Endodermal cell (in vitro differentiated cells): Measurements from ENCODE around the gene CYBRD1. TPM values are rescaled to one million over a fixed set of nuclear protein-coding genes. Genes with fewer than 3 reads are reported as not detected.
A peak's percentile ranks its signal among the peaks of the same experiment; 100 is the strongest.

Source experiments
- DNase-seq: peaks from one replicate; pipeline ENCODE4 v3.0.0-alpha.2; 2017
- H3K27ac ChIP-seq: 2 replicates; pipeline ENCODE4 v1.5.1; 2013; ENCODE audit warnings: mild to moderate bottlenecking, low read depth, low read length, moderate library complexity
- H3K27me3 ChIP-seq: 2 replicates; pipeline ENCODE4 v1.6.1; 2013; ENCODE audit warnings: mild to moderate bottlenecking, low read length, moderate library complexity; ENCODE audit not compliant: insufficient read depth, control insufficient read depth, poor library complexity, severe bottlenecking
- H3K36me3 ChIP-seq: 2 replicates; pipeline ENCODE4 v1.7.0; 2013; ENCODE audit warnings: mild to moderate bottlenecking, low read length, moderate library complexity; ENCODE audit not compliant: control insufficient read depth, insufficient read depth
- H3K4me1 ChIP-seq: one replicate; pipeline ENCODE4 v1.7.0; 2013; ENCODE audit warnings: low read length; ENCODE audit not compliant: control insufficient read depth, insufficient read depth
- H3K4me3 ChIP-seq: 2 replicates; pipeline ENCODE4 v1.5.1; 2013; ENCODE audit warnings: mild to moderate bottlenecking, low read length, moderate library complexity
- H3K9ac ChIP-seq: 2 replicates; pipeline ENCODE4 v1.6.1; 2013; ENCODE audit warnings: mild to moderate bottlenecking, low read length, moderate library complexity; ENCODE audit not compliant: poor library complexity, severe bottlenecking; ENCODE audit errors: extremely low read depth
- H3K9me3 ChIP-seq: 2 replicates; pipeline ENCODE4 v1.6.1; 2013; ENCODE audit warnings: mild to moderate bottlenecking, low read length, moderate library complexity; ENCODE audit not compliant: control insufficient read depth
- H3K27ac Mint-ChIP-seq: 2 replicates; pipeline ENCODE4 v1.8.0; 2020; ENCODE audit warnings: mixed read lengths
- H3K27me3 Mint-ChIP-seq: 2 replicates; pipeline ENCODE4 v1.8.0; 2021; ENCODE audit warnings: mild to moderate bottlenecking, mixed read lengths; ENCODE audit not compliant: insufficient read depth
- H3K36me3 Mint-ChIP-seq: 2 replicates; pipeline ENCODE4 v1.8.0; 2020; ENCODE audit warnings: low read depth, mixed read lengths
- H3K4me1 Mint-ChIP-seq: 2 replicates; pipeline ENCODE4 v1.8.0; 2020; ENCODE audit warnings: mixed read lengths
- H3K4me3 Mint-ChIP-seq: 2 replicates; pipeline ENCODE4 v1.8.0; 2020; ENCODE audit warnings: mild to moderate bottlenecking, moderate library complexity, mixed read lengths
- H3K9me3 Mint-ChIP-seq: 2 replicates; pipeline ENCODE4 v1.8.0; 2020; ENCODE audit warnings: mild to moderate bottlenecking, mixed read lengths
- WGBS, 2 experiments: methylation state at CpG; one replicate each; pipeline versions ENCODE4 v1.1.5 to v1.1.7; 2013; ENCODE audit warnings: missing lambda C conversion rate in 2 of 2, mixed read lengths in 1 of 2; ENCODE audit not compliant: insufficient coverage in 1 of 2, insufficient read length in 1 of 2; 5-methylcytosine and 5-hydroxymethylcytosine counted together
- total RNA-seq, 2 donors: library from RNA; stranded (reverse); fragmentation: NEBNext Ultra II Directional in 1 of 2; extraction: Animal tissue kit (Norgen Biotek cat#: 25700) in 1 of 2; gene quantifications; 2 replicates in 1 of 2; 3 replicates in 1 of 2; pipeline ENCODE4 v1.2.1, GENCODE V29; 2021
- TF ChIP-seq, protein P1 (sequence below): fragments of 200-600 bp; sonication (generic); conservative IDR thresholded peaks from 2 replicates; pipeline ENCODE4 v1.5.0; 2021; ENCODE audit warnings: antibody characterized with exemption, mild to moderate bottlenecking

CYBRD1 gene
- total RNA-seq, 2 donors from 2014 or later, result 3.3 to 4.7 TPM

DNA sequence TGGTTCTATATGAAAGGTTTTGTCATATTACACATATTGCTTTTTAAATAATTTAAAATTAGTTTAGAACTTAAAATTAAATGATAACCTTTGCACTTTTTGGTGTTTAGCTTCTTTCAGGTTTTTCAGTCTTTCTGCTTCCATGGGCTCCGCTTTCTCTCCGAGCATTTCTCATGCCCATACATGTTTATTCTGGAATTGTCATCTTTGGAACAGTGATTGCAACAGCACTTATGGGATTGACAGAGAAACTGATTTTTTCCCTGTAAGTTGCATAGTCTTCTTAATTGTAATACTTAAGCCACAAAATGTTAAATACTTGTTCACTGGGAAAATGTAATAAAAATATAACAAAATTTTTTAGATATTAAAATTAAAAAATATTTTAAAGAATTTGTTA is 31.0 kb downstream of the CYBRD1 start:
- no peak overlapping the region for H3K27ac ChIP-seq
- H3K36me3 ChIP-seq, result no peaks in the 10 kb centered on the region
- H3K27ac Mint-ChIP-seq, result no peak overlapping the region
- H3K9ac ChIP-seq, result no peak overlapping the region
- DNase-seq, result no peak
- no peak overlapping the region for H3K4me3 ChIP-seq
- TF ChIP-seq, protein P1, sequence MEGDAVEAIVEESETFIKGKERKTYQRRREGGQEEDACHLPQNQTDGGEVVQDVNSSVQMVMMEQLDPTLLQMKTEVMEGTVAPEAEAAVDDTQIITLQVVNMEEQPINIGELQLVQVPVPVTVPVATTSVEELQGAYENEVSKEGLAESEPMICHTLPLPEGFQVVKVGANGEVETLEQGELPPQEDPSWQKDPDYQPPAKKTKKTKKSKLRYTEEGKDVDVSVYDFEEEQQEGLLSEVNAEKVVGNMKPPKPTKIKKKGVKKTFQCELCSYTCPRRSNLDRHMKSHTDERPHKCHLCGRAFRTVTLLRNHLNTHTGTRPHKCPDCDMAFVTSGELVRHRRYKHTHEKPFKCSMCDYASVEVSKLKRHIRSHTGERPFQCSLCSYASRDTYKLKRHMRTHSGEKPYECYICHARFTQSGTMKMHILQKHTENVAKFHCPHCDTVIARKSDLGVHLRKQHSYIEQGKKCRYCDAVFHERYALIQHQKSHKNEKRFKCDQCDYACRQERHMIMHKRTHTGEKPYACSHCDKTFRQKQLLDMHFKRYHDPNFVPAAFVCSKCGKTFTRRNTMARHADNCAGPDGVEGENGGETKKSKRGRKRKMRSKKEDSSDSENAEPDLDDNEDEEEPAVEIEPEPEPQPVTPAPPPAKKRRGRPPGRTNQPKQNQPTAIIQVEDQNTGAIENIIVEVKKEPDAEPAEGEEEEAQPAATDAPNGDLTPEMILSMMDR, result no peak
- no peaks in the 10 kb centered on the region for H3K4me1 Mint-ChIP-seq
- WGBS, 2 experiments, result 90 to 100% methylated on average over 2 of the region's 2 CpGs
- H3K9me3 ChIP-seq, result no peaks in the 10 kb centered on the region
- H3K27me3 ChIP-seq, result no peaks in the 10 kb centered on the region
- no peaks in the 10 kb centered on the region for H3K36me3 Mint-ChIP-seq
- no peaks in the 10 kb centered on the region for H3K9me3 Mint-ChIP-seq
- no peaks in the 10 kb centered on the region for H3K27me3 Mint-ChIP-seq
- H3K4me3 Mint-ChIP-seq, result no peak overlapping the region
- no peaks in the 10 kb centered on the region for H3K4me1 ChIP-seq

DNA sequence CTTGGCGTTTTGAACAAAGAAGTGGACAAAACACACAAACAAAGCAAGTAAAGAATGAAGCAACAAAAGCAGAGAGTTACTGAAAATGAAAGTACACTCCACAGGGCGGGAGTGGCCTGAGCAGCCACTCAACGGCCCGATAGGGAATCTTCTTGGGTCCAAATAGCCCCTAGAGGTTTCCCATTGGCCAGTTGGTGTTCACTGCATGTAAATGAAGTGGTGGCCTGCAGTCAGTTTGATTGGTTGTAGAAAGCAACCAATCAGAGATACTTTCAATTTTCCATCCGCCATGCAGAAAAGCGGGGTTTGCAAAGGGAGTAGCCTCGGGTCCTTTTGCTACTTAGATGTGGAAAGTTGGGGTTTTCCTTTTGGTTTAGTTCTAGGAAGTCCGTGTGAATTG is 31.6 kb downstream of the CYBRD1 start:
- no peaks in the 10 kb centered on the region for H3K36me3 ChIP-seq
- no peaks in the 10 kb centered on the region for H3K4me1 ChIP-seq
- no peak overlapping the region for H3K27ac ChIP-seq
- no peak overlapping the region for H3K9ac ChIP-seq
- Mint-ChIP-seq H3K27ac (no peak overlapping the region), H3K9me3 (no peaks in the 10 kb centered on the region), H3K4me3 (no peak overlapping the region), H3K4me1 (no peaks in the 10 kb centered on the region), H3K27me3 (no peaks in the 10 kb centered on the region), H3K36me3 (no peaks in the 10 kb centered on the region)
- 75 to 94% methylated on average over 3 to 7 of the region's 8 CpGs for WGBS, 2 experiments
- peak; percentile 46 for DNase-seq
- H3K27me3 ChIP-seq, result no peaks in the 10 kb centered on the region
- H3K9me3 ChIP-seq, result no peaks in the 10 kb centered on the region
- TF ChIP-seq, protein P1, result no peak
- no peak overlapping the region for H3K4me3 ChIP-seq

DNA sequence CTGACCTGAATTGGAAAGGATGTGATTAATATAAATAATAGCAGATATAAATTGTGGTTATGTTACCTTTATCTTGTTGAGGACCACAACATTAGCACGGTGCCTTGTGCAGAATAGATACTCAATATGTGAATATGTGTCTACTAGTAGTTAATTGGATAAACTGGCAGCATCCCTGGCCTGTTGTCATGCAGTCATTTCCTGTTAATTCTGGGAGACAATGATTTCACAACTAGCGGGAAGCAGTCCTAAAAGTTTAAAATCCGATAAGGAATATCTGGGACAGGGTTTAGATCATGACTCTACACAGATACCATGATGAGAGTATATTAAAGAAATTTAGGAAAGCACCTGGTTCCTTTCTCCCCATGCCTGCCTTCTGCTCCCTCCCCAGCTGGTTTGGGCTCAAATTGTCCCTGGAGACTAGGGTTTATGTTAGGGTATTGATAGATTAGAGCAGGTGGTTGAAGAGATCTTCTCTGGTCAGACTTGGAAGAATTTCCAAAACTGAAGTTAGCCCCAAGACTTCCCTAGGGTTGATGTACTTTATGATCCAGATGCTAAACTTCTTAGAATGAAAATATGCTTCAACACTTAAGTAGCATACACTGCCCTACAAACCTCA is 32.8 kb downstream of the CYBRD1 start:
- Histone ChIP-seq H3K27me3 (no peaks in the 10 kb centered on the region), H3K4me3 (no peak overlapping the region), H3K9me3 (no peaks in the 10 kb centered on the region), H3K4me1 (no peaks in the 10 kb centered on the region), H3K27ac (no peak overlapping the region), H3K9ac (no peak overlapping the region), H3K36me3 (no peaks in the 10 kb centered on the region)
- H3K27me3 Mint-ChIP-seq, result no peaks in the 10 kb centered on the region
- H3K4me3 Mint-ChIP-seq, result no peak overlapping the region
- no peaks in the 10 kb centered on the region for H3K36me3 Mint-ChIP-seq
- TF ChIP-seq, protein P1, result no peak
- H3K9me3 Mint-ChIP-seq, result no peaks in the 10 kb centered on the region
- 88 to 92% methylated on average over 2 to 3 of the region's 3 CpGs for WGBS, 2 experiments
- no peaks in the 10 kb centered on the region for H3K4me1 Mint-ChIP-seq
- DNase-seq, result no peak
- no peak overlapping the region for H3K27ac Mint-ChIP-seq
